H9 (cell line): ENCODE data around the gene P4HA3. TPM values are rescaled to one million over a fixed set of nuclear protein-coding genes. Genes with fewer than 3 reads are reported as not detected.

Experiments
- DNase-seq: peaks from one replicate; pipeline ENCODE4 v3.0.0-alpha.2; 2017
- H2AFZ ChIP-seq: one replicate; pipeline ENCODE4 v1.6.1; 2013; ENCODE audit warnings: mild to moderate bottlenecking, low read length, control low read depth, moderate library complexity
- H2AK5ac ChIP-seq: 2 replicates; pipeline ENCODE4 v1.6.1; 2013; ENCODE audit warnings: low read length, control low read depth, mixed read lengths; ENCODE audit not compliant: insufficient read length
- H2BK120ac ChIP-seq: one replicate; pipeline ENCODE4 v1.6.1; 2013; ENCODE audit warnings: low read depth, mild to moderate bottlenecking, low read length, control low read depth, inconsistent platforms; ENCODE audit not compliant: poor library complexity, severe bottlenecking
- H2BK12ac ChIP-seq: 2 replicates; pipeline ENCODE4 v1.6.1; 2013; ENCODE audit warnings: low read length, control low read depth, mixed read lengths, low read depth; ENCODE audit not compliant: insufficient read length
- H2BK15ac ChIP-seq: 2 replicates; pipeline ENCODE4 v1.6.1; 2013; ENCODE audit warnings: low read depth, low read length, control low read depth
- H2BK20ac ChIP-seq: one replicate; pipeline ENCODE4 v1.6.1; 2013; ENCODE audit warnings: low read depth, mild to moderate bottlenecking, low read length, control low read depth, inconsistent platforms; ENCODE audit not compliant: poor library complexity, severe bottlenecking
- H2BK5ac ChIP-seq: 2 replicates; pipeline ENCODE4 v1.6.1; 2013; ENCODE audit warnings: low read length, control low read depth, mixed read lengths; ENCODE audit not compliant: insufficient read length
- H3K14ac ChIP-seq: 2 replicates; pipeline ENCODE4 v1.6.1; 2013; ENCODE audit warnings: low read length, control low read depth; ENCODE audit not compliant: insufficient read depth
- H3K18ac ChIP-seq: 2 replicates; pipeline ENCODE4 v1.6.1; 2013; ENCODE audit warnings: low read depth, mild to moderate bottlenecking, mixed read lengths, low read length, control low read depth; ENCODE audit not compliant: insufficient read length
- H3K23ac ChIP-seq: 2 replicates; pipeline ENCODE4 v1.6.1; 2013; ENCODE audit warnings: low read length, control low read depth, mixed read lengths, low read depth; ENCODE audit not compliant: insufficient read length
- H3K23me2 ChIP-seq: 2 replicates; pipeline ENCODE4 v1.6.1; 2013; ENCODE audit warnings: low read depth, mild to moderate bottlenecking, mixed read lengths, low read length, control low read depth; ENCODE audit not compliant: insufficient read length, poor library complexity, severe bottlenecking
- H3K27ac ChIP-seq: 2 replicates; pipeline ENCODE4 v1.5.1; 2013; ENCODE audit warnings: low read length, control low read depth, mixed read lengths, low read depth; ENCODE audit not compliant: insufficient read length
- H3K27me3 ChIP-seq: 2 replicates; pipeline ENCODE4 v1.6.1; 2013; ENCODE audit warnings: low read length, control low read depth, inconsistent platforms; ENCODE audit not compliant: insufficient read depth
- H3K4ac ChIP-seq: 2 replicates; pipeline ENCODE4 v1.6.1; 2013; ENCODE audit warnings: low read depth, mild to moderate bottlenecking, control low read depth, inconsistent platforms, low read length, moderate library complexity
- H3K4me1 ChIP-seq: 2 replicates; pipeline ENCODE4 v1.6.1; 2013; ENCODE audit warnings: low read length, control low read depth, inconsistent platforms; ENCODE audit not compliant: insufficient read depth
- H3K4me2 ChIP-seq: 2 replicates; pipeline ENCODE4 v1.6.1; 2013; ENCODE audit warnings: low read length, control low read depth, mixed read lengths; ENCODE audit not compliant: insufficient read length, insufficient read depth
- H3K56ac ChIP-seq: 2 replicates; pipeline ENCODE4 v1.6.1; 2013; ENCODE audit warnings: low read depth, mild to moderate bottlenecking, mixed read lengths, low read length, control low read depth; ENCODE audit not compliant: insufficient read length
- H3K79me1 ChIP-seq: 2 replicates; pipeline ENCODE4 v1.6.1; 2013; ENCODE audit warnings: low read depth, mild to moderate bottlenecking, moderate library complexity, low read length, control low read depth, inconsistent platforms; ENCODE audit not compliant: insufficient read depth, poor library complexity, severe bottlenecking
- H3K79me2 ChIP-seq: 2 replicates; pipeline ENCODE4 v1.6.1; 2013; ENCODE audit warnings: low read length, control low read depth, inconsistent platforms; ENCODE audit not compliant: insufficient read depth
- H3K9ac ChIP-seq: 2 replicates; pipeline ENCODE4 v1.6.1; 2013; ENCODE audit warnings: low read length, control low read depth, mixed read lengths; ENCODE audit not compliant: insufficient read length; ENCODE audit errors: extremely low read depth
- H3K9me3 ChIP-seq: one replicate; pipeline ENCODE4 v1.6.1; 2013; ENCODE audit warnings: low read depth, low read length, inconsistent platforms; ENCODE audit not compliant: control insufficient read depth
- H3T11ph ChIP-seq: one replicate; pipeline ENCODE4 v1.6.1; 2013; ENCODE audit warnings: mild to moderate bottlenecking, low read length, control low read depth, inconsistent platforms
- H4K20me1 ChIP-seq: one replicate; pipeline ENCODE4 v1.6.1; 2013; ENCODE audit not compliant: control insufficient read depth, insufficient read length, insufficient read depth
- H4K5ac ChIP-seq: 2 replicates; pipeline ENCODE4 v1.6.1; 2013; ENCODE audit warnings: low read depth, mild to moderate bottlenecking, mixed read lengths, low read length, control low read depth; ENCODE audit not compliant: insufficient read length
- H4K8ac ChIP-seq: replicated peaks from 2 replicates; pipeline ENCODE4 v1.6.1; 2013; ENCODE audit warnings: low read length, control low read depth, mixed read lengths, low read depth; ENCODE audit not compliant: insufficient read length
- H4K91ac ChIP-seq: 2 replicates; pipeline ENCODE4 v1.6.1; 2013; ENCODE audit warnings: low read depth, mild to moderate bottlenecking, moderate library complexity, mixed read lengths, low read length, control low read depth; ENCODE audit not compliant: insufficient read length
- H3K27ac Mint-ChIP-seq, 3 experiments: 2 replicates in 2 of 3; 3 replicates in 1 of 3; pipeline ENCODE4 v1.8.0; 2020 to 2021; ENCODE audit warnings: mixed read lengths in 3 of 3, mild to moderate bottlenecking in 1 of 3, moderate library complexity in 1 of 3
- H3K27me3 Mint-ChIP-seq: 2 replicates; pipeline ENCODE4 v1.8.0; 2021; ENCODE audit warnings: low read depth, mild to moderate bottlenecking, moderate library complexity, mixed read lengths
- H3K36me3 Mint-ChIP-seq, 3 experiments: 2 replicates in 2 of 3; 3 replicates in 1 of 3; pipeline ENCODE4 v1.8.0; 2020 to 2021; ENCODE audit warnings: low read depth in 3 of 3, mixed read lengths in 3 of 3; ENCODE audit not compliant: insufficient read depth in 1 of 3
- H3K4me1 Mint-ChIP-seq, 2 experiments: 2 replicates each; pipeline ENCODE4 v1.8.0; 2020; ENCODE audit warnings: mixed read lengths in 2 of 2
- H3K4me3 Mint-ChIP-seq, 2 experiments: 2 replicates in 1 of 2; 3 replicates in 1 of 2; pipeline ENCODE4 v1.8.0; 2020 to 2021; ENCODE audit warnings: mild to moderate bottlenecking in 2 of 2, mixed read lengths in 2 of 2, moderate library complexity in 1 of 2
- H3K9me3 Mint-ChIP-seq, 2 experiments: 2 replicates in 1 of 2; 3 replicates in 1 of 2; pipeline ENCODE4 v1.8.0; 2020; ENCODE audit warnings: mild to moderate bottlenecking in 2 of 2, mixed read lengths in 2 of 2, moderate library complexity in 1 of 2
- CTCF ChIP-seq: fragments of 200-600 bp; sonication (generic); conservative IDR thresholded peaks from 3 replicates; pipeline ENCODE4 v1.8.0; 2021; ENCODE audit warnings: antibody characterized with exemption, mild to moderate bottlenecking
- WGBS: extraction: QIAGEN DNeasy Blood & Tissue Kit; methylation state at CpG from one replicate; pipeline ENCODE4 v1.1.7; 2013; ENCODE audit warnings: missing lambda C conversion rate, low lambda C conversion rate, mixed read lengths; ENCODE audit not compliant: insufficient read length; ENCODE audit errors: extremely low coverage; 5-methylcytosine and 5-hydroxymethylcytosine counted together
- total RNA-seq: library from RNA; stranded (reverse); gene quantifications from 2 replicates; pipeline ENCODE4 v1.2.1, GENCODE V29; 2021

Gene P4HA3
- total RNA-seq, 1 experiment from 2014 or later = not detected

DNA sequence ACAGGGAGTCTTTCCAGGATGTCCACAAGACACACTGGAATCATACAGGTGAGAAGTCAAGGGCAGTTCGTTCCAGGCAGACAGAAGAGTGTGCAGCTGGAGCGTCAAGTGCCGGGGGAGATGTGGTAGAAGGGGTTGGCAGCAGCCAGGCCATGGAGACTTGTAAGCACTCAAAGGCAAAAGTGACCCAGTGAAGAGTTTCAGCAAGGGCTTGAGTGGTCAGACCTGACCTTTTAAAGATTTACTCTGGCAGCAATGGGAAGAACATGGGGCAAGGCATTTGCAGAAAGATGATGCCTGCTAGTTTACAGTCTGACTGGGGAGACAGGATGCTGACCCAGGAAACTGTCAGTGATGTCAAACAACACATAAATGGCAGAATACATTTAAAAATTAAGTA lies 29.0 kb downstream of the P4HA3 start:
- WGBS = no CpG with 5 or more reads among the region's 3 CpGs
- no peak for DNase-seq
- H3K23ac ChIP-seq = no peak overlapping the region
- no peak overlapping the region for H3K14ac ChIP-seq
- H2BK15ac ChIP-seq = no peak overlapping the region
- H3K9me3 ChIP-seq = no peaks in the 10 kb centered on the region
- H2AK5ac ChIP-seq = no peak overlapping the region
- H4K20me1 ChIP-seq = no peaks in the 10 kb centered on the region
- Mint-ChIP-seq H3K36me3 (no peaks in the 10 kb centered on the region), H3K4me1 (no peaks in the 10 kb centered on the region), H3K27me3 (no peaks in the 10 kb centered on the region; the same call in 1 of the 2 replicates), H3K4me3 (no peak overlapping the region), H3K9me3 (no peaks in the 10 kb centered on the region), H3K27ac (no peak overlapping the region)
- no peak overlapping the region for H2BK12ac ChIP-seq
- no peak overlapping the region for H4K91ac ChIP-seq
- no peak overlapping the region for H2BK120ac ChIP-seq
- H3K56ac ChIP-seq = no peak overlapping the region
- H4K8ac ChIP-seq = no peak overlapping the region
- no peaks in the 10 kb centered on the region for H3K23me2 ChIP-seq
- H3K9ac ChIP-seq = no peak overlapping the region
- H2AFZ ChIP-seq = no peak overlapping the region
- no peak overlapping the region for H3K27ac ChIP-seq
- no peak overlapping the region for H3K4ac ChIP-seq
- H3K4me2 ChIP-seq = no peak overlapping the region
- no peak overlapping the region for H3T11ph ChIP-seq
- H2BK20ac ChIP-seq = no peak overlapping the region
- H4K5ac ChIP-seq = no peak overlapping the region
- no peak overlapping the region for H3K18ac ChIP-seq
- H3K79me2 ChIP-seq = no peaks in the 10 kb centered on the region
- H2BK5ac ChIP-seq = no peak overlapping the region
- no peak for TF ChIP-seq CTCF
- H3K79me1 ChIP-seq = no peaks in the 10 kb centered on the region
- no peaks in the 10 kb centered on the region for H3K27me3 ChIP-seq
- no peaks in the 10 kb centered on the region for H3K4me1 ChIP-seq
